ENCODE results near the gene INS. TPM values are rescaled to one million over a fixed set of nuclear protein-coding genes. Genes with fewer than 3 reads are reported as not detected.
A peak's percentile ranks its signal among the peaks of the same experiment; 100 is the strongest.

Gene INS
- total and polyA plus RNA-seq, 2 of the 13 experiments (the other 11 are each of a cell fraction or from before 2014, with no cell fraction given) = not detected

DNA sequence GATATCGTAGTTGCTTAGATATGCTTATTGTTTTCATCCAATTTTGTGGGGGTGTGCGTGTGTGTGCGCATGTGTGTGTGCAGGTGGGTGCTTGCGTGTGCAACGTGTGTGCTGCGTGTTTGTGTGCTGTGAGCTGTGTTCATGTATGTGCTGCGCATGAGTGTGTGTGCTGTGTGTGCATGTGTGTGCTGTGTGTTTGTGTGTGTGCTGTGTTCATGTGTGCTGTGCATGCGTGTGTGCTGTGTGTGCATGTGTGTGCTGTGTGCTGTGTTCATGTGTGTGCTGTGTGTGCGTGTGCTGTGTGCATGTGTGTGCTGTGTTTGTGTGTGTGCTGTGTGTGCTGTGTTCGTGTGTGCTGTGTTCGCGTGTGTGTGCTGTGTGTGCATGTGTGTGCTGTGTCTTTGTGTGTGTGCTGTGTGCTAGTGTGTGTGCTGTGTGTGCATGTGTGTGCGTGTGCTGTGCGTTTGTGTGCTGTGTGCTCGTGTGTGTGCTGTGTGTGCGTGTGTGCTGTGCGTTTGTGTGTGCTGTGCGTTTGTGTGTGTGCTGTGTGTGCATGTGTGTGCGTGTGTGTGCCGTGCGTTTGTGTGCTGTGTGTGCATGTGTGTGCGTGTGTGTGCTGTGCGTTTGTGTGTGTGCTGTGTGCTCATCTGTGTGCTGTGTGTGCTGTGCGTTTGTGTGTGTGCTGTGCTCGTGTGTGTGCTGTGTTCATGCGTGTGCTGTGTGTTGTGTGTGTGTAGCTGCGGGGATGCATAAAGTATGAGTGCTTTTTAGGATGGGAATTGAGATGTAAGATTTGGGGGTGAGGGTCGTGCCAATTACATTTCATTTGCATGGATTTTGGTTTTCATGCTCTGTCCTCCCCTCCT is 29.4 kb downstream of the INS start (continued):
- TF ChIP-seq NFIC (IDR thresholded peaks at IDR 0.05; ENCODE audit: low read length) (no peak), ZNF274 (CRISPR knock-in tag; IDR thresholded peaks at IDR 0.05) (no peak), ZNF33B (CRISPR knock-in tag; IDR thresholded peaks at IDR 0.05) (no peak; the same call in 1 of the 2 replicates), SNAPC2 (CRISPR knock-in tag; IDR thresholded peaks at IDR 0.05) (no peak), SIX4 (CRISPR knock-in tag; IDR thresholded peaks at IDR 0.05) (no peak), ZNF446 (CRISPR knock-in tag; IDR thresholded peaks at IDR 0.05) (no peak), NFKB2 (CRISPR knock-in tag; IDR thresholded peaks at IDR 0.05; ENCODE audit: borderline replicate concordance) (no peak), SOX5 (CRISPR knock-in tag; IDR thresholded peaks at IDR 0.05; ENCODE audit: borderline replicate concordance) (no peak), SKI (IDR thresholded peaks at IDR 0.05; ENCODE audit: partially characterized antibody) (no peak), ZNF34 (CRISPR knock-in tag; IDR thresholded peaks at IDR 0.05; ENCODE audit: borderline replicate concordance) (no peak), ZNF224 (CRISPR knock-in tag; IDR thresholded peaks at IDR 0.05) (0 out of 2 replicates have a peak, but pooled peaks have one; percentile 79), SP5 (CRISPR knock-in tag; IDR thresholded peaks at IDR 0.05; ENCODE audit: borderline replicate concordance, low read depth) (no peak), ZNF607 (CRISPR knock-in tag; IDR thresholded peaks at IDR 0.05; ENCODE audit: borderline replicate concordance) (peak; percentile 67; the same call in 1 of the 2 replicates)
- TF ChIP-seq, protein P1, sequence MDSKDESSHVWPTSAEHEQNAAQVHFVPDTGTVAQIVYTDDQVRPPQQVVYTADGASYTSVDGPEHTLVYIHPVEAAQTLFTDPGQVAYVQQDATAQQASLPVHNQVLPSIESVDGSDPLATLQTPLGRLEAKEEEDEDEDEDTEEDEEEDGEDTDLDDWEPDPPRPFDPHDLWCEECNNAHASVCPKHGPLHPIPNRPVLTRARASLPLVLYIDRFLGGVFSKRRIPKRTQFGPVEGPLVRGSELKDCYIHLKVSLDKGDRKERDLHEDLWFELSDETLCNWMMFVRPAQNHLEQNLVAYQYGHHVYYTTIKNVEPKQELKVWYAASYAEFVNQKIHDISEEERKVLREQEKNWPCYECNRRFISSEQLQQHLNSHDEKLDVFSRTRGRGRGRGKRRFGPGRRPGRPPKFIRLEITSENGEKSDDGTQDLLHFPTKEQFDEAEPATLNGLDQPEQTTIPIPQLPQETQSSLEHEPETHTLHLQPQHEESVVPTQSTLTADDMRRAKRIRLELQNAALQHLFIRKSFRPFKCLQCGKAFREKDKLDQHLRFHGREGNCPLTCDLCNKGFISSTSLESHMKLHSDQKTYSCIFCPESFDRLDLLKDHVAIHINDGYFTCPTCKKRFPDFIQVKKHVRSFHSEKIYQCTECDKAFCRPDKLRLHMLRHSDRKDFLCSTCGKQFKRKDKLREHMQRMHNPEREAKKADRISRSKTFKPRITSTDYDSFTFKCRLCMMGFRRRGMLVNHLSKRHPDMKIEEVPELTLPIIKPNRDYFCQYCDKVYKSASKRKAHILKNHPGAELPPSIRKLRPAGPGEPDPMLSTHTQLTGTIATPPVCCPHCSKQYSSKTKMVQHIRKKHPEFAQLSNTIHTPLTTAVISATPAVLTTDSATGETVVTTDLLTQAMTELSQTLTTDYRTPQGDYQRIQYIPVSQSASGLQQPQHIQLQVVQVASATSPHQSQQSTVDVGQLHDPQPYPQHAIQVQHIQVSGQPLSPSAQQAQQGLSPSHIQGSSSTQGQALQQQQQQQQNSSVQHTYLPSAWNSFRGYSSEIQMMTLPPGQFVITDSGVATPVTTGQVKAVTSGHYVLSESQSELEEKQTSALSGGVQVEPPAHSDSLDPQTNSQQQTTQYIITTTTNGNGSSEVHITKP (CRISPR knock-in tag; IDR thresholded peaks at IDR 0.05; ENCODE audit: low read depth) = no peak
- TF ChIP-seq, protein P2, sequence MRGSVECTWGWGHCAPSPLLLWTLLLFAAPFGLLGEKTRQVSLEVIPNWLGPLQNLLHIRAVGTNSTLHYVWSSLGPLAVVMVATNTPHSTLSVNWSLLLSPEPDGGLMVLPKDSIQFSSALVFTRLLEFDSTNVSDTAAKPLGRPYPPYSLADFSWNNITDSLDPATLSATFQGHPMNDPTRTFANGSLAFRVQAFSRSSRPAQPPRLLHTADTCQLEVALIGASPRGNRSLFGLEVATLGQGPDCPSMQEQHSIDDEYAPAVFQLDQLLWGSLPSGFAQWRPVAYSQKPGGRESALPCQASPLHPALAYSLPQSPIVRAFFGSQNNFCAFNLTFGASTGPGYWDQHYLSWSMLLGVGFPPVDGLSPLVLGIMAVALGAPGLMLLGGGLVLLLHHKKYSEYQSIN (CRISPR knock-in tag; IDR thresholded peaks at IDR 0.05; ENCODE audit: borderline replicate concordance) = no peak
- TF ChIP-seq, protein P3, sequence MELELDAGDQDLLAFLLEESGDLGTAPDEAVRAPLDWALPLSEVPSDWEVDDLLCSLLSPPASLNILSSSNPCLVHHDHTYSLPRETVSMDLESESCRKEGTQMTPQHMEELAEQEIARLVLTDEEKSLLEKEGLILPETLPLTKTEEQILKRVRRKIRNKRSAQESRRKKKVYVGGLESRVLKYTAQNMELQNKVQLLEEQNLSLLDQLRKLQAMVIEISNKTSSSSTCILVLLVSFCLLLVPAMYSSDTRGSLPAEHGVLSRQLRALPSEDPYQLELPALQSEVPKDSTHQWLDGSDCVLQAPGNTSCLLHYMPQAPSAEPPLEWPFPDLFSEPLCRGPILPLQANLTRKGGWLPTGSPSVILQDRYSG (CRISPR knock-in tag; IDR thresholded peaks at IDR 0.05) = no peak
- TF ChIP-seq, protein P4, sequence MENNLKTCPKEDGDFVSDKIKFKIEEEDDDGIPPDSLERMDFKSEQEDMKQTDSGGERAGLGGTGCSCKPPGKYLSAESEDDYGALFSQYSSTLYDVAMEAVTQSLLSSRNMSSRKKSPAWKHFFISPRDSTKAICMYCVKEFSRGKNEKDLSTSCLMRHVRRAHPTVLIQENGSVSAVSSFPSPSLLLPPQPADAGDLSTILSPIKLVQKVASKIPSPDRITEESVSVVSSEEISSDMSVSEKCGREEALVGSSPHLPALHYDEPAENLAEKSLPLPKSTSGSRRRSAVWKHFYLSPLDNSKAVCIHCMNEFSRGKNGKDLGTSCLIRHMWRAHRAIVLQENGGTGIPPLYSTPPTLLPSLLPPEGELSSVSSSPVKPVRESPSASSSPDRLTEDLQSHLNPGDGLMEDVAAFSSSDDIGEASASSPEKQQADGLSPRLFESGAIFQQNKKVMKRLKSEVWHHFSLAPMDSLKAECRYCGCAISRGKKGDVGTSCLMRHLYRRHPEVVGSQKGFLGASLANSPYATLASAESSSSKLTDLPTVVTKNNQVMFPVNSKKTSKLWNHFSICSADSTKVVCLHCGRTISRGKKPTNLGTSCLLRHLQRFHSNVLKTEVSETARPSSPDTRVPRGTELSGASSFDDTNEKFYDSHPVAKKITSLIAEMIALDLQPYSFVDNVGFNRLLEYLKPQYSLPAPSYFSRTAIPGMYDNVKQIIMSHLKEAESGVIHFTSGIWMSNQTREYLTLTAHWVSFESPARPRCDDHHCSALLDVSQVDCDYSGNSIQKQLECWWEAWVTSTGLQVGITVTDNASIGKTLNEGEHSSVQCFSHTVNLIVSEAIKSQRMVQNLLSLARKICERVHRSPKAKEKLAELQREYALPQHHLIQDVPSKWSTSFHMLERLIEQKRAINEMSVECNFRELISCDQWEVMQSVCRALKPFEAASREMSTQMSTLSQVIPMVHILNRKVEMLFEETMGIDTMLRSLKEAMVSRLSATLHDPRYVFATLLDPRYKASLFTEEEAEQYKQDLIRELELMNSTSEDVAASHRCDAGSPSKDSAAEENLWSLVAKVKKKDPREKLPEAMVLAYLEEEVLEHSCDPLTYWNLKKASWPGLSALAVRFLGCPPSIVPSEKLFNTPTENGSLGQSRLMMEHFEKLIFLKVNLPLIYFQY (CRISPR knock-in tag; IDR thresholded peaks at IDR 0.05; ENCODE audit: borderline replicate concordance) = no peak
- TF ChIP-seq, protein P5, sequence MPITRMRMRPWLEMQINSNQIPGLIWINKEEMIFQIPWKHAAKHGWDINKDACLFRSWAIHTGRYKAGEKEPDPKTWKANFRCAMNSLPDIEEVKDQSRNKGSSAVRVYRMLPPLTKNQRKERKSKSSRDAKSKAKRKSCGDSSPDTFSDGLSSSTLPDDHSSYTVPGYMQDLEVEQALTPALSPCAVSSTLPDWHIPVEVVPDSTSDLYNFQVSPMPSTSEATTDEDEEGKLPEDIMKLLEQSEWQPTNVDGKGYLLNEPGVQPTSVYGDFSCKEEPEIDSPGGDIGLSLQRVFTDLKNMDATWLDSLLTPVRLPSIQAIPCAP (CRISPR knock-in tag; IDR thresholded peaks at IDR 0.05; ENCODE audit: low read depth) = no peak

Measured in HepG2 (cell line).